ENCODE data around the gene HSD17B12.

DNA sequence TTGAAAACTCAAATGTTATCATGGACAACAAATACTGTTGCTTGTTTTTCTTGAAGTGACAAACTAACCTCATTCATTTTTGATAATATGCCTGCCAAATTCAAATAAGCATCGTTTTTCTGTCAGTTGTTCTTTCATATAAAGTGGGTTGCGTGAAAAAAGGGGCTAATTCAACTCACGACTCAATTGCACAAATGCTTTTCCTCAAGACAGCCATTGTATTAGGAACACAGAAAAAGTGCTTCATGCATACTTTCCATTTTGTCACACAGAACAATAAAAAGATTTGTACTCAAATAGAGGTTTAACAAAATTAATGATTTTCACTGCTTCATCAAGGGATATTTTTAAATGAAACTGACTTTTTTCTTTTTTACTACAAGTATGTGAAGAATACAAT, 105.5 kb downstream of the HSD17B12 start:
- TF ChIP-seq, protein P1, sequence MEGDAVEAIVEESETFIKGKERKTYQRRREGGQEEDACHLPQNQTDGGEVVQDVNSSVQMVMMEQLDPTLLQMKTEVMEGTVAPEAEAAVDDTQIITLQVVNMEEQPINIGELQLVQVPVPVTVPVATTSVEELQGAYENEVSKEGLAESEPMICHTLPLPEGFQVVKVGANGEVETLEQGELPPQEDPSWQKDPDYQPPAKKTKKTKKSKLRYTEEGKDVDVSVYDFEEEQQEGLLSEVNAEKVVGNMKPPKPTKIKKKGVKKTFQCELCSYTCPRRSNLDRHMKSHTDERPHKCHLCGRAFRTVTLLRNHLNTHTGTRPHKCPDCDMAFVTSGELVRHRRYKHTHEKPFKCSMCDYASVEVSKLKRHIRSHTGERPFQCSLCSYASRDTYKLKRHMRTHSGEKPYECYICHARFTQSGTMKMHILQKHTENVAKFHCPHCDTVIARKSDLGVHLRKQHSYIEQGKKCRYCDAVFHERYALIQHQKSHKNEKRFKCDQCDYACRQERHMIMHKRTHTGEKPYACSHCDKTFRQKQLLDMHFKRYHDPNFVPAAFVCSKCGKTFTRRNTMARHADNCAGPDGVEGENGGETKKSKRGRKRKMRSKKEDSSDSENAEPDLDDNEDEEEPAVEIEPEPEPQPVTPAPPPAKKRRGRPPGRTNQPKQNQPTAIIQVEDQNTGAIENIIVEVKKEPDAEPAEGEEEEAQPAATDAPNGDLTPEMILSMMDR (IDR thresholded peaks at IDR 0.05) = no peak
- TF ChIP-seq TCF7L2 (IDR thresholded peaks at IDR 0.05; ENCODE audit: low read depth, low read length) (no peak), POLR2AphosphoS5 (IDR thresholded peaks at IDR 0.05; ENCODE audit: low read depth, low read length) (no peak), SIN3A (IDR thresholded peaks at IDR 0.05; ENCODE audit: borderline replicate concordance, insufficient read depth, low read depth, low read length) (no peak)

All from Panc1 (cell line).